HG03060 (cell line): ENCODE measurements around the gene RAPSN.
"Not testable (repeated sequence)": the region's sequence is repeated elsewhere in the genome, so short reads cannot be mapped to it uniquely, and the experiment has no call there.

Source experiments
- ATAC-seq: cut with Tn5 transposase; IDR thresholded peaks from one replicate; pipeline ENCODE4 v1.9.1; 2021; ENCODE audit warnings: low read depth, moderate number of reproducible peaks; ENCODE audit not compliant: unreplicated experiment

RAPSN gene

GRCh38 chr11:47466701-47467250, 17.8 kb upstream of the RAPSN start:
- no peak for ATAC-seq

GRCh38 chr11:47466201-47466600, 17.3 kb upstream of the RAPSN start:
- no peak for ATAC-seq

- no peak for ATAC-seq
Measured at GRCh38 chr11:47464483-47464882, 15.5 kb upstream of the RAPSN start.

- ATAC-seq, result no peak
Measured at GRCh38 chr11:47461876-47462275, 12.9 kb upstream of the RAPSN start.

GRCh38 chr11:47460571-47461235, 11.8 kb upstream of the RAPSN start:
- no peak for ATAC-seq

GRCh38 chr11:47454258-47454671, 5.3 kb upstream of the RAPSN start:
- not testable (repeated sequence) for ATAC-seq

GRCh38 chr11:47453365-47453764, 4.4 kb upstream of the RAPSN start:
- ATAC-seq, result no peak

GRCh38 chr11:47451990-47452389, 3.1 kb upstream of the RAPSN start:
- ATAC-seq, result no peak

GRCh38 chr11:47451436-47451835, 2.5 kb upstream of the RAPSN start:
- ATAC-seq, result no peak

GRCh38 chr11:47449541-47449940, 605 bp upstream of the RAPSN start:
- ATAC-seq, result no peak

- ATAC-seq, result no peak
Measured at GRCh38 chr11:47447906-47448305, 1.0 kb downstream of the RAPSN start.

GRCh38 chr11:47446833-47447232, 2.1 kb downstream of the RAPSN start:
- ATAC-seq, result no peak

GRCh38 chr11:47445840-47446239, 3.1 kb downstream of the RAPSN start:
- no peak for ATAC-seq

GRCh38 chr11:47443817-47444216, 5.1 kb downstream of the RAPSN start:
- no peak for ATAC-seq

- no peak for ATAC-seq
Measured at GRCh38 chr11:47443028-47443700, 5.8 kb downstream of the RAPSN start.

- ATAC-seq, result no peak
Measured at GRCh38 chr11:47442514-47442913, 6.4 kb downstream of the RAPSN start.

GRCh38 chr11:47441421-47441820, 7.5 kb downstream of the RAPSN start:
- no peak for ATAC-seq

GRCh38 chr11:47440054-47440476, 8.9 kb downstream of the RAPSN start:
- no peak for ATAC-seq

GRCh38 chr11:47438721-47439120, 10.2 kb downstream of the RAPSN start:
- no peak for ATAC-seq

GRCh38 chr11:47437746-47438418, 11.1 kb downstream of the RAPSN start:
- ATAC-seq, result no peak

GRCh38 chr11:47437218-47437745, 11.7 kb downstream of the RAPSN start:
- no peak for ATAC-seq
